SH-SY5Y (cell line): ENCODE data around the gene DEUP1.

Experiments
- GATA2 ChIP-seq: IDR thresholded peaks from 2 replicates; pipeline ENCODE4 v1.6.1; 2011; ENCODE audit warnings: mild to moderate bottlenecking, low read depth, low read length
- GATA3 ChIP-seq: IDR thresholded peaks from 2 replicates; pipeline ENCODE4 v1.6.1; 2011; ENCODE audit warnings: low read depth, mild to moderate bottlenecking, low read length, moderate library complexity

DEUP1 gene

DNA sequence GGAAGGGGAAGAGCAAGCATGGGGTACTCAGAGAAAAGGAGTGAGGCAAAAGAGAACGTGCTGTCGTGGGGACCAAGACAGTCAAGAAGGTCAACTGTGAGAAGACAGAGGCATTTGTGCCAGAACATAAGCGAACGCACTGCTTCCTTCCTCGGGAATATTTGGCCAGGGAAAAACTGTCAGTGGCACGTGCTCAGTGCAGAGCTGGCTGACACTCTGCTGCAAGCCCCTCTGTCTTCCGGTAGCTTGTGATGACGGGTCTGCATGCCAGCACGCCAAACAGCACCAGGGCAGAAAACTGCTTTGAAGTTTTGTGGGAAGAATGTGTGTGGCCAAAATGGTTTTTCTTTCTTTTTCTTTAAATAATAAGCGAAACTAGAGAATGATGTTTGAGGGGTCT, 152.0 kb downstream of the DEUP1 start:
- TF ChIP-seq GATA2 (no peak), GATA3 (no peak)

DNA sequence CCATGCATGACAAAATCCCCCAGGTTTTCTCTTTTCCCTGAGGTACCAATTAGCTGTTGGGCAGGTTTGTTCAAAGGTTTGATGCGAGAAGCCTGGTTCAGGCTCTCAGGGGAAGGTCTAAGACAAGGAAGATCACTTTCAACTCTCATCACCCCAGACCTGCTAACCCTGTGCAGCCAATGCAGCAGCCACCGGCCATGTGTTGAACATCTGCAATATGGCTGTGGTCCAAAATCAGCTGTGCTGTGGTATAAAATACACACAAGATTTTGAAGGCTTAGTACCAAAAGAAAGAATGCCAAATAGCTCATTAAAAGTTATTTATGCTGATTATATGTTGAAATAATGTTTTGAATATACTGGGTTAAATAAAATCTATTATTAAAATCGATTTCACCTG, 154.2 kb downstream of the DEUP1 start:
- TF ChIP-seq GATA3 (no peak), GATA2 (no peak)

DNA sequence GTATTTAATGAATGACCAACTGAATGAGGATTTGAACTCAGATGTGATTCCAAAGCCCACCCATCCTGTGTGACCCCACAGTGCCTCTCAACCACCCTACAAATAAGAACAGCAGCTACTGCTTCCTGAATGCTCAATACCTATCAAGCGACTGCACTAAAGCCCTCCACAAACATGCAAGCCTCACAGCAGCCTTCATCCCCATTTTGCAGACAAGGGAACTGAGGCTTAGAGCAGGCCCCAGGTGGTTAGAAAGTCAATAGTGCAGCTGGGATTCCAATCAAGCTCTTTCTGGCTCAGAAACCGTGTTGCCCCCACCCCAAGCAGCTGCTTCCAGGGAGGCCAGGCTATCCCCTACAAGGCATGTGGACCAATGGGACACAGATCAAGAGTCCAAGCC, 155.4 kb downstream of the DEUP1 start:
- TF ChIP-seq GATA2: no peak
- TF ChIP-seq GATA3: no peak

DNA sequence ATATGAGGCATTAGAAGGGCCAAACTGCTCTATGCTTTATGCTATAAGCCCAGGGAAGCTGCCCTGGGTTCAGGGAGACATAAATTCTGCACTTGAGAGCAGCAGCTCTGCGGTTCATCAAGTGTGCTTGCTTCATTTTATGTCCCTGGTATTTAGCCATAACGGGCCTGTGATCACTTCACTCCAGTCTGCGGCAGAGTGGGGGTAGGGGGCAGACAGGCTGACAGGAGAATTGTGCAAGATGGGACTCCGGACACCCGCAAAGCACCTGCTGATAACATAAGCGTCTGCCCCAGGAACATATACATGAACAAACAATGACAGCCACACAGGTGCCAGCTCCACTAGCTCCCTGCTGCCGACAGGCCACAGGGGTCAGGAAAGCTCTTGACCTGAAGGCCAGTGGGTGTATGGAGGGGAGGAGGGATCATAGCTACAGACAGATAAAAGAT, 156.5 kb downstream of the DEUP1 start:
- TF ChIP-seq GATA2: no peak
- no peak for TF ChIP-seq GATA3
